ENCODE data around the gene TMEM109.
"Not testable (repeated sequence)": the region's sequence is repeated elsewhere in the genome, so short reads cannot be mapped to it uniquely, and the experiment has no call there.

TMEM109 gene

GRCh38 chr11:60902625-60903024 lies 11.3 kb upstream of the TMEM109 start:
- no peak for ATAC-seq
- TF ChIP-seq ZFP3 (CRISPR knock-in tag; IDR thresholded peaks at IDR 0.05): no peak
- TF ChIP-seq PPARA (CRISPR knock-in tag; IDR thresholded peaks at IDR 0.05; ENCODE audit: borderline replicate concordance): no peak
- no peak for TF ChIP-seq ESRRG (CRISPR knock-in tag; IDR thresholded peaks at IDR 0.05)
- TF ChIP-seq ISL1 (CRISPR knock-in tag; IDR thresholded peaks at IDR 0.05): no peak
- TF ChIP-seq TCF4 (CRISPR knock-in tag; IDR thresholded peaks at IDR 0.05; ENCODE audit: borderline replicate concordance): no peak
- TF ChIP-seq POU6F1 (CRISPR knock-in tag; IDR thresholded peaks at IDR 0.05; ENCODE audit: borderline replicate concordance, low read depth): no peak

GRCh38 chr11:60905047-60905446 lies 8.9 kb upstream of the TMEM109 start:
- ATAC-seq: no peak
- no peak for TF ChIP-seq SNAI2 (CRISPR knock-in tag; IDR thresholded peaks at IDR 0.05)
- TF ChIP-seq ZNF565 (CRISPR knock-in tag; conservative IDR thresholded peaks at IDR 0.05; ENCODE audit: low read depth): no peak
- no peak for TF ChIP-seq TOX (CRISPR knock-in tag; IDR thresholded peaks at IDR 0.05; ENCODE audit: borderline replicate concordance)
- TF ChIP-seq TCF4 (CRISPR knock-in tag; IDR thresholded peaks at IDR 0.05; ENCODE audit: borderline replicate concordance): no peak
- TF ChIP-seq GLIS3 (CRISPR knock-in tag; IDR thresholded peaks at IDR 0.05): no peak

- peak; percentile 38 for ATAC-seq
- no peak for TF ChIP-seq TCF4 (CRISPR knock-in tag; IDR thresholded peaks at IDR 0.05; ENCODE audit: borderline replicate concordance)
- TF ChIP-seq ZC3H10 (CRISPR knock-in tag; IDR thresholded peaks at IDR 0.05): no peak
- no peak for TF ChIP-seq ZFP30 (CRISPR knock-in tag; IDR thresholded peaks at IDR 0.05)
- no peak for TF ChIP-seq CREB5 (CRISPR knock-in tag; IDR thresholded peaks at IDR 0.05; ENCODE audit: low read depth)
- no peak for TF ChIP-seq OSR1 (CRISPR knock-in tag; IDR thresholded peaks at IDR 0.05)
Measured at GRCh38 chr11:60905551-60906113, 8.3 kb upstream of the TMEM109 start.

- TF ChIP-seq GLIS3 (CRISPR knock-in tag; IDR thresholded peaks at IDR 0.05) (0 out of 2 replicates have a peak, but pooled peaks have one; percentile 14), CSRNP3 (CRISPR knock-in tag; IDR thresholded peaks at IDR 0.05) (no peak)
- peak; percentile 98 for ATAC-seq
Measured at GRCh38 chr11:60906132-60906972, 7.6 kb upstream of the TMEM109 start, which contains the start of gene PRPF19. TSS of gene PRPF19 (minus strand) at chr11:60906585. CDS start at chr11:60906382, 203 bp downstream.

GRCh38 chr11:60908803-60909202 lies 5.2 kb upstream of the TMEM109 start:
- TF ChIP-seq ESRRG (CRISPR knock-in tag; IDR thresholded peaks at IDR 0.05): no peak
- no peak for TF ChIP-seq PPARA (CRISPR knock-in tag; IDR thresholded peaks at IDR 0.05; ENCODE audit: borderline replicate concordance)
- ATAC-seq: no peak

- not testable (repeated sequence) for ATAC-seq
Measured at GRCh38 chr11:60909680-60910280, 4.2 kb upstream of the TMEM109 start.

- TF ChIP-seq TOX (CRISPR knock-in tag; IDR thresholded peaks at IDR 0.05; ENCODE audit: borderline replicate concordance) (no peak), TSHZ2 (CRISPR knock-in tag; IDR thresholded peaks at IDR 0.05) (no peak), ZNF70 (CRISPR knock-in tag; IDR thresholded peaks at IDR 0.05) (no peak), SNAI2 (CRISPR knock-in tag; IDR thresholded peaks at IDR 0.05) (no peak), ESRRG (CRISPR knock-in tag; IDR thresholded peaks at IDR 0.05) (no peak), GLIS3 (CRISPR knock-in tag; IDR thresholded peaks at IDR 0.05) (no peak), ZFP30 (CRISPR knock-in tag; IDR thresholded peaks at IDR 0.05) (no peak), CREB5 (CRISPR knock-in tag; IDR thresholded peaks at IDR 0.05; ENCODE audit: low read depth) (no peak), TCF4 (CRISPR knock-in tag; IDR thresholded peaks at IDR 0.05; ENCODE audit: borderline replicate concordance) (no peak), CSDC2 (CRISPR knock-in tag; IDR thresholded peaks at IDR 0.05) (no peak), ZNF8 (CRISPR knock-in tag; IDR thresholded peaks at IDR 0.05) (no peak)
- ATAC-seq: no peak
Measured at GRCh38 chr11:60910281-60910687, 3.7 kb upstream of the TMEM109 start.

Measured in SK-N-SH treated with all-trans-retinoic acid at 6 μM for 48 hours (cell line).